Kidney epithelial cell (primary cell): ENCODE data around the gene DYTN. TPM values are rescaled to one million over a fixed set of nuclear protein-coding genes. Genes with fewer than 3 reads are reported as not detected.

Experiments
- DNase-seq: peaks from one replicate; pipeline ENCODE4 v3.0.0-alpha.2; 2010; ENCODE audit warnings: low read depth
- H3K27me3 ChIP-seq: 2 replicates; pipeline ENCODE4 v1.6.0; 2011; ENCODE audit warnings: low read length; ENCODE audit not compliant: control insufficient read depth, insufficient read depth
- H3K36me3 ChIP-seq: 2 replicates; pipeline ENCODE4 v1.5.1; 2011; ENCODE audit warnings: low read length; ENCODE audit not compliant: control insufficient read depth, insufficient read depth
- H3K4me3 ChIP-seq: 2 replicates; pipeline ENCODE4 v1.5.1; 2011; ENCODE audit warnings: low read depth, mild to moderate bottlenecking, control low read depth, low read length
- CTCF ChIP-seq: IDR thresholded peaks from 2 replicates; pipeline ENCODE4 v1.5.1; 2011; ENCODE audit warnings: mild to moderate bottlenecking, moderate library complexity, low read length, control low read depth, inconsistent platforms; ENCODE audit not compliant: insufficient read depth, poor library complexity, severe bottlenecking
- total RNA-seq: library from RNA; depleted of rRNA; stranded (reverse); fragments of >200 nt; gene quantifications from 2 replicates; pipeline ENCODE4 v1.2.3, GENCODE V29; 2015

DYTN gene
- total RNA-seq, 1 donor from 2014 or later: not detected

GRCh38 chr2:206693399-206694137 is 24.6 kb downstream of the DYTN start:
- peak; percentile 44 for TF ChIP-seq CTCF
- Histone ChIP-seq H3K27me3 (peaks cover 2% of the 10 kb centered on the region), H3K36me3 (no peaks in the 10 kb centered on the region), H3K4me3 (no peak overlapping the region)
- peak; percentile 26 for DNase-seq

- no peak overlapping the region for H3K4me3 ChIP-seq
- no peak for DNase-seq
- H3K27me3 ChIP-seq: no peaks in the 10 kb centered on the region
- H3K36me3 ChIP-seq: no peaks in the 10 kb centered on the region
- TF ChIP-seq CTCF: no peak
Observed at GRCh38 chr2:206692971-206693370, 25.2 kb downstream of the DYTN start.

- no peak overlapping the region for H3K4me3 ChIP-seq
- no peaks in the 10 kb centered on the region for H3K36me3 ChIP-seq
- H3K27me3 ChIP-seq: no peaks in the 10 kb centered on the region
- TF ChIP-seq CTCF: no peak
- no peak for DNase-seq
Observed at GRCh38 chr2:206688990-206689389, 29.2 kb downstream of the DYTN start.

GRCh38 chr2:206688453-206688852 is 29.7 kb downstream of the DYTN start:
- Histone ChIP-seq H3K36me3 (no peaks in the 10 kb centered on the region), H3K27me3 (no peaks in the 10 kb centered on the region), H3K4me3 (no peak overlapping the region)
- DNase-seq: no peak
- TF ChIP-seq CTCF: no peak

GRCh38 chr2:206683546-206683945 is 34.6 kb downstream of the DYTN start:
- H3K4me3 ChIP-seq: no peak overlapping the region
- H3K27me3 ChIP-seq: no peaks in the 10 kb centered on the region
- DNase-seq: no peak
- no peaks in the 10 kb centered on the region for H3K36me3 ChIP-seq
- no peak for TF ChIP-seq CTCF
